ENCODE data around the gene LTBP4.

Gene LTBP4

DNA sequence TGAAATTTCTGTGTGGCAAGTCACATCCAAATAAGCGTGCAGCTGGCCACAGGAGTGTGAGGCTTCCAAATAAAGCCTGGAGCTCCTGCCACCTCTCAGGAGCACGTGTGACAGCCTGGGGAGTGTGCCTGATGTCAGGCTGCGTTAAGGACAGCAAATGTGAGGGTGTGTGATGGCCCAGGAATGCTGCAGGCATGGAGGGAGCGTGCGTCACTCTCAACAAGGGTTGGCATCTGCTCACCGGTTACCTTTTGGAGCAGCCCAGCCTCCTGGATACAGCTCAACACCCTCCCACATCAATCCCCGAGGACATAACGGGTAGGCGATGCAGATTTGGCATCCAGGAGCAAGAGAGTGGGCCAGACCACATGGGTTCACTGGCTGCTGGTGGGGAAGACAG is 70.2 kb downstream of the LTBP4 start:
- no peak for DNase-seq

GRCh38 chr19:40672038-40672437 is 70.9 kb downstream of the LTBP4 start:
- no peak for DNase-seq

- DNase-seq, result no peak
Measured at GRCh38 chr19:40672573-40673299, 71.6 kb downstream of the LTBP4 start.

DNA sequence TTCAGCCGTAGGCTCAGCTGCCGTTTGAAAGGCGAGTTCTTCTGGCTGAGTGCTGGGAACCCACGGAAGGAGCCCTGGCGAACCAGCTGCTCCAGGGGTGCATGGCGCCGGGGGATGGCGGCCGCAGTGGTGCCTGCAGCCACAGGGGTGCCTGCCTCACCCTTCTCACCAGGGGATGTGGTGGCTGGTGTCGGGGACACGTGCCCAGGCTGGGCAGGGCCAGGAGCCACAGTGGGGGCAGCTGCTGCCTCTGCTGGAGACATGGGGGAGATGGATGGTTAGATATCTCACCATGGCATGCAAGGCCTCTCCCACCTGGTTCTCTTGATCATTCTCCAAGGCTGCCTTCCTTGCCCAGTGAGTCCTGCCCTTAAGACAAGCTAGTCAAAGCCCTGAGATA is 72.2 kb downstream of the LTBP4 start:
- no peak for DNase-seq

DNA sequence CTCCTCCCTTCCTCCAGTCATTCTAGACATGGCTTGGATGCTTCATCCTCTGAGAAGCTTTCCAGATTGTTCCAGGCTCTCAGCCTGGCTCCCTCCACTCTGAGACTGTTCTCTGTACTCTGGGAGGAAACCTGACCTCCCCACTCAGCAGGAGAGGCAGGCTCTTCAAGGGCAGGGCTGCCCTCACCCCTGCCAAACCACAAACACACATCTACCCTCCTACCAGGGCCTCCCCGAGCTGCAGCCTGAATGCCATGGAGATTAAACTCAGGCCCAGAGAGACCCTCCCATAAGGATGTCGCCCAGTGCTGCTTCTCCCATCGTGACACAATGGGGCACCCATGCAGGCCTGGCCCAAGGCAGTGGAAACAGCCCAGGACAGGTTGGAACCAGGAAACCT is 73.1 kb downstream of the LTBP4 start:
- DNase-seq, result no peak

GRCh38 chr19:40677156-40677555 is 76.0 kb downstream of the LTBP4 start:
- no peak for DNase-seq
